Activated CD8-positive, alpha-beta memory T cell treated with anti-CD3 and anti-CD28 coated beads, Interleukin-2, amount 50 U/mL, for 1 hour (primary cell): ENCODE data around the gene PANX2.
"Not testable (repeated sequence)": the region's sequence is repeated elsewhere in the genome, so short reads cannot be mapped to it uniquely, and the experiment has no call there.

Experiments
- DNase-seq: peaks from one replicate; pipeline ENCODE4 v3.0.0-alpha.2; 2020; ENCODE audit errors: extremely low read depth

The PANX2 gene

GRCh38 chr22:50147258-50148165, 23.0 kb upstream of the PANX2 start:
- DNase-seq: not testable (repeated sequence)

- no peak for DNase-seq
Observed at GRCh38 chr22:50148166-50148500, 22.4 kb upstream of the PANX2 start.

GRCh38 chr22:50148991-50149721, 21.4 kb upstream of the PANX2 start:
- DNase-seq: peak; percentile 24

GRCh38 chr22:50150161-50151129, 20.1 kb upstream of the PANX2 start:
- no peak for DNase-seq

- DNase-seq: no peak
Observed at GRCh38 chr22:50151571-50152537, 18.7 kb upstream of the PANX2 start.

GRCh38 chr22:50153056-50153755, 17.3 kb upstream of the PANX2 start:
- DNase-seq: no peak

GRCh38 chr22:50153756-50154140, 16.8 kb upstream of the PANX2 start:
- no peak for DNase-seq

GRCh38 chr22:50157709-50158375, 12.7 kb upstream of the PANX2 start:
- no peak for DNase-seq

GRCh38 chr22:50160947-50161346, 9.6 kb upstream of the PANX2 start:
- DNase-seq: no peak

- no peak for DNase-seq
Observed at GRCh38 chr22:50161508-50162390, 8.8 kb upstream of the PANX2 start.

- no peak for DNase-seq
Observed at GRCh38 chr22:50162391-50162956, 8.1 kb upstream of the PANX2 start.

GRCh38 chr22:50165436-50166123, 5.0 kb upstream of the PANX2 start:
- no peak for DNase-seq

GRCh38 chr22:50167689-50168489, 2.6 kb upstream of the PANX2 start:
- DNase-seq: no peak

GRCh38 chr22:50168490-50169180, 1.9 kb upstream of the PANX2 start:
- not testable (repeated sequence) for DNase-seq

GRCh38 chr22:50169181-50169759, 1.3 kb upstream of the PANX2 start:
- no peak for DNase-seq
